Measurements from ENCODE around the gene ECEL1. TPM values are rescaled to one million over a fixed set of nuclear protein-coding genes. Genes with fewer than 3 reads are reported as not detected.

Gene ECEL1
- total RNA-seq, 1 donor from 2014 or later, result not detected

- H3K4me3 Mint-ChIP-seq, result no peak overlapping the region
- H3K36me3 Mint-ChIP-seq (ENCODE audit: low read depth), result no peaks in the 10 kb centered on the region
- no peak overlapping the region for H3K27ac Mint-ChIP-seq
- no peaks in the 10 kb centered on the region for H3K9me3 Mint-ChIP-seq
- DNase-seq (ENCODE audit: low spot score), result no peak
- H3K27me3 Mint-ChIP-seq (ENCODE audit: insufficient read depth), result peaks cover 16% of the 10 kb centered on the region
- intact Hi-C loops (cut with micrococcal nuclease), result no loop called here
- no peaks in the 10 kb centered on the region for H3K4me1 Mint-ChIP-seq (ENCODE audit: low read depth)
Observed at GRCh38 chr2:232483311-232483922, 4.2 kb downstream of the ECEL1 start.

GRCh38 chr2:232482301-232483238 is 5.1 kb downstream of the ECEL1 start:
- Mint-ChIP-seq H3K27me3 (ENCODE audit: insufficient read depth) (peaks cover 12% of the 10 kb centered on the region), H3K27ac (no peak overlapping the region), H3K4me1 (ENCODE audit: low read depth) (no peaks in the 10 kb centered on the region), H3K9me3 (no peaks in the 10 kb centered on the region), H3K36me3 (ENCODE audit: low read depth) (no peaks in the 10 kb centered on the region), H3K4me3 (no peak overlapping the region)
- DNase-seq (ENCODE audit: low spot score), result no peak
- intact Hi-C loops (cut with micrococcal nuclease), result no loop called here

- no peaks in the 10 kb centered on the region for H3K36me3 Mint-ChIP-seq (ENCODE audit: low read depth)
- H3K9me3 Mint-ChIP-seq, result no peaks in the 10 kb centered on the region
- no peak overlapping the region for H3K4me3 Mint-ChIP-seq
- peaks cover 12% of the 10 kb centered on the region for H3K27me3 Mint-ChIP-seq (ENCODE audit: insufficient read depth)
- H3K27ac Mint-ChIP-seq, result no peak overlapping the region
- no peaks in the 10 kb centered on the region for H3K4me1 Mint-ChIP-seq (ENCODE audit: low read depth)
- DNase-seq (ENCODE audit: low spot score), result no peak
- intact Hi-C loops (cut with micrococcal nuclease), result no loop called here
Observed at GRCh38 chr2:232481322-232482140, 6.1 kb downstream of the ECEL1 start.

GRCh38 chr2:232480201-232481190 is 7.1 kb downstream of the ECEL1 start:
- intact Hi-C loops (cut with micrococcal nuclease), result no loop called here
- no peaks in the 10 kb centered on the region for H3K9me3 Mint-ChIP-seq
- no peaks in the 10 kb centered on the region for H3K36me3 Mint-ChIP-seq (ENCODE audit: low read depth)
- H3K4me1 Mint-ChIP-seq (ENCODE audit: low read depth), result no peaks in the 10 kb centered on the region
- H3K4me3 Mint-ChIP-seq, result no peak overlapping the region
- no peak for DNase-seq (ENCODE audit: low spot score)
- H3K27ac Mint-ChIP-seq, result no peak overlapping the region
- peaks cover 13% of the 10 kb centered on the region for H3K27me3 Mint-ChIP-seq (ENCODE audit: insufficient read depth)

GRCh38 chr2:232479341-232480200 is 8.1 kb downstream of the ECEL1 start:
- H3K36me3 Mint-ChIP-seq (ENCODE audit: low read depth), result no peaks in the 10 kb centered on the region
- no peak overlapping the region for H3K4me3 Mint-ChIP-seq
- H3K9me3 Mint-ChIP-seq, result no peaks in the 10 kb centered on the region
- H3K4me1 Mint-ChIP-seq (ENCODE audit: low read depth), result no peaks in the 10 kb centered on the region
- no peak for DNase-seq (ENCODE audit: low spot score)
- H3K27me3 Mint-ChIP-seq (ENCODE audit: insufficient read depth), result peaks cover 10% of the 10 kb centered on the region
- H3K27ac Mint-ChIP-seq, result no peak overlapping the region
- intact Hi-C loops (cut with micrococcal nuclease), result no loop called here

GRCh38 chr2:232478571-232479340 is 8.9 kb downstream of the ECEL1 start:
- no peak overlapping the region for H3K4me3 Mint-ChIP-seq
- peaks cover 7% of the 10 kb centered on the region for H3K27me3 Mint-ChIP-seq (ENCODE audit: insufficient read depth)
- no peaks in the 10 kb centered on the region for H3K9me3 Mint-ChIP-seq
- H3K36me3 Mint-ChIP-seq (ENCODE audit: low read depth), result no peaks in the 10 kb centered on the region
- DNase-seq (ENCODE audit: low spot score), result no peak
- no peaks in the 10 kb centered on the region for H3K4me1 Mint-ChIP-seq (ENCODE audit: low read depth)
- H3K27ac Mint-ChIP-seq, result no peak overlapping the region
- intact Hi-C loops (cut with micrococcal nuclease), result no loop called here

GRCh38 chr2:232477751-232478510 is 9.7 kb downstream of the ECEL1 start:
- intact Hi-C loops (cut with micrococcal nuclease), result no loop called here
- no peaks in the 10 kb centered on the region for H3K4me1 Mint-ChIP-seq (ENCODE audit: low read depth)
- no peak overlapping the region for H3K27ac Mint-ChIP-seq
- no peaks in the 10 kb centered on the region for H3K36me3 Mint-ChIP-seq (ENCODE audit: low read depth)
- no peak for DNase-seq (ENCODE audit: low spot score)
- no peaks in the 10 kb centered on the region for H3K9me3 Mint-ChIP-seq
- H3K4me3 Mint-ChIP-seq, result no peak overlapping the region
- H3K27me3 Mint-ChIP-seq (ENCODE audit: insufficient read depth), result peaks cover 7% of the 10 kb centered on the region

- DNase-seq (ENCODE audit: low spot score), result no peak
- Mint-ChIP-seq H3K4me3 (no peak overlapping the region), H3K27me3 (ENCODE audit: insufficient read depth) (peaks cover 15% of the 10 kb centered on the region), H3K4me1 (ENCODE audit: low read depth) (no peaks in the 10 kb centered on the region), H3K36me3 (ENCODE audit: low read depth) (no peaks in the 10 kb centered on the region), H3K27ac (no peak overlapping the region), H3K9me3 (no peaks in the 10 kb centered on the region)
- intact Hi-C loops (cut with micrococcal nuclease), result no loop called here
Observed at GRCh38 chr2:232476791-232477190, 10.8 kb downstream of the ECEL1 start.

- no peak overlapping the region for H3K4me3 Mint-ChIP-seq
- no peaks in the 10 kb centered on the region for H3K4me1 Mint-ChIP-seq (ENCODE audit: low read depth)
- H3K27me3 Mint-ChIP-seq (ENCODE audit: insufficient read depth), result peaks cover 19% of the 10 kb centered on the region
- no peaks in the 10 kb centered on the region for H3K9me3 Mint-ChIP-seq
- no peaks in the 10 kb centered on the region for H3K36me3 Mint-ChIP-seq (ENCODE audit: low read depth)
- H3K27ac Mint-ChIP-seq, result no peak overlapping the region
- intact Hi-C loops (cut with micrococcal nuclease), result no loop called here
- DNase-seq (ENCODE audit: low spot score), result no peak
Observed at GRCh38 chr2:232476045-232476444, 11.6 kb downstream of the ECEL1 start.

GRCh38 chr2:232473467-232473890 is 14.2 kb downstream of the ECEL1 start:
- Mint-ChIP-seq H3K9me3 (no peaks in the 10 kb centered on the region), H3K36me3 (ENCODE audit: low read depth) (no peaks in the 10 kb centered on the region), H3K4me3 (no peak overlapping the region), H3K27me3 (ENCODE audit: insufficient read depth) (peaks cover 21% of the 10 kb centered on the region), H3K4me1 (ENCODE audit: low read depth) (no peaks in the 10 kb centered on the region), H3K27ac (no peak overlapping the region)
- no peak for DNase-seq (ENCODE audit: low spot score)
- intact Hi-C loops (cut with micrococcal nuclease), result no loop called here
